GM19239 (cell line): ENCODE results near the gene SLC28A1.

Experiments used
- DNase-seq: peaks from one replicate; pipeline ENCODE4 v3.0.0; 2011; ENCODE audit warnings: low spot score; ENCODE audit not compliant: insufficient read length
- FAIRE-seq: peaks from 2 replicates; lab custom pipeline; 2011; peaks lifted over from hg19 to GRCh38; lab: Jason Lieb, UNC

SLC28A1 gene

DNA sequence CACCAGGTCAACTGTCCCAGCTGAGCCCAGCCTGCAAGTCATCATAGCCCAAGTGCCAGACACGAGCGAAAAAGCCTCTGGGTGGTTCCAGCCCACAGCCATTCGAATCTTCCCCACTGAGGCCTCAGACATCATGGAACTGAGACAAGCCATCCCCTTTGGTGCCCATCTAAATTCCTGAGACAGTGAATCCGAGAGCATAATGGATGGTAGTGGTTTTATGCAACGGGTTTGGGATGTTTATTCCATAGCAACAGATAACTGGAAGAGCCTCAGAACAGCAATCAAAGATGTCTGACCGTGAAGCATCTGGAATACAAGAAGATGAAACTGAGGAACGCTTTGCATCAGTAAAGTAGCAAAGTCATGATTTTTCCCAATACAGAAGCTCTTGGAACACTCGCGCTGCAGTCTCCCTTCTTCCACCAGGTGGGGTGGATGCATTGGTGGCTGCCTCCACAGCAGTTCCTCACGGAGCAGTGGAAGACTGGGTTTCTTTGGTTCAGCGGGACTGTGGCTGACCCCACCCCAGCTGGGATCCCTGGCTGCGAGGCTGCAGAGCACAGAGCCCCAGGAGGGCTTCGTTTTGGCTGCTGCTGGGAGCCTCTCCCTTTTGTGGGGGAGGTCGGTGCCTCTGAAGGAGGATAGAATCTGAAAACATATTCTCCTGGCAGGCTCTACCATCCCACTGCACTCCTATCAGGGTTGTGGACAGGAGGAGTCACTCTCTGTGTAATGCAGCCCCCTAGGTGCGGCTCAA, 70.8 kb downstream of the SLC28A1 start:
- FAIRE-seq (peak; percentile 57), DNase-seq (peak; percentile 33)

DNA sequence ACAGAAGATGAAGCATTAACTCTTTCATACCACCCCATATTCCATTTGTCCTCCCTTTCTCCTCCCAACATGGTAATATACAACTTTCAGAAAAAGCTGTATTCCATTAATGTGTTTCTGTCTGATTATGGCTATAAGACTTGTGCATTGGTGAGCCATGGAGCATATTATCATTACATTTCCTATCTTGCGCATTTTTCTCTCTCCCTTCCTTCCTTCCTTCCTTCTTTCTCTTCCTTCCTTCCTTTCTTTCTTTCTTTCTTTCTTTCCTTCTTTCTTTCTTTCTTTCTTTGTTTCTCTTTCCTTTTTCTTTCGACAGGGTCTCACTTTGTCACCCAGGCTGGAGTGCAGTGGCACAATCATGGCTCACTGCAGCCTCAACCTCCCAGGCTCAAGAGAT, 71.7 kb downstream of the SLC28A1 start:
- FAIRE-seq (no peak), DNase-seq (no peak)

DNA sequence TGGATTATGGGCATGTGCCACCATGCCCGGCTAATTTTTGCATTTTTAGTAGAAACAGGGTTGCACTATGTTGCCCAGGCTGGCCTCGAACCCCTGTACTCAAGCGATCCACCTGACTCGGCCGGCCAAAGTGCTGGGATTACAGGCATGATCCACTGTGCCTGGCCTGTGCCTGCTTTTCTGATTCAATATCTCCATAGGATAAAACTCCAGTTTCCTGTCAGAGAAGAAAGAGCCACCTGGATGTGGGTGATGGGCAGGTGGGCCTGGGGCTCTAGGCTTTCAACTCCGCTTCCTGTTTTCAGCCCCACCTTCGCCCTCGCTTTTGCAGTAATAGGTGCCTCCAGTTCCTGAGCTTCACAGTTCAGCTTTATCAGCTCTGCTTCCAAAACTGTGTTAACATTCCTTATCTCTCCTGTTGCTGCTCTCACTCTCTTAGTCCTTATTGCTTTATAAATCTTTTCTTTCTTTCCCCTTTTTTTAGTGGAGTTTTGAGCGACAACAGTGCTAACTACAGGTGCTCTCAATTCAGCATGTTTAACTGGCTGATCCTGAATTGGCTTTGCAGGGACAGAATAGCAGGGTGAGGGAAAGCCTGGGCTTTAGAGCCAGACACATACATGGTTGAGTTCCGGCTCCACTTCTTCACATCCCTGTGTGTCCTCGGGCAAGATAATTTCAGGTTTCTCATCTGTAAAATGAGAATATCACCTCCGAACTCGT, 76.1 kb downstream of the SLC28A1 start:
- FAIRE-seq (no peak), DNase-seq (no peak)

DNA sequence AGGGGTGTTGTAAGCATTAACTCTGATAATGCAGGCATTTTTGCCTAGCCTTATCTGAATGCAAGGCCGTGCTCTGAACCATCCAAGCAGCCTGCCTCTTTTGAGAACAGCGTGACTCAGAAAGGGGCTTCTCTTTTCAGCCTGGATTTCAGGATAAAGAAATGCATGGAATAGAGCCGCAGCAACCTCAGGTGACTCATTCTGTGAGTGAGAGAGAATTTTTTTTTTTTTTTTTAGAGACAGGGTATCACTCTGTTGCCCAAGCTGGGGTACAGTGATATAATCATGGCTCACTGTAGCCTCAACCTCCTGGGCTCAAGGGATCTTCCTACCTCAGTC, 76.6 kb downstream of the SLC28A1 start:
- DNase-seq: no peak
- FAIRE-seq: no peak

DNA sequence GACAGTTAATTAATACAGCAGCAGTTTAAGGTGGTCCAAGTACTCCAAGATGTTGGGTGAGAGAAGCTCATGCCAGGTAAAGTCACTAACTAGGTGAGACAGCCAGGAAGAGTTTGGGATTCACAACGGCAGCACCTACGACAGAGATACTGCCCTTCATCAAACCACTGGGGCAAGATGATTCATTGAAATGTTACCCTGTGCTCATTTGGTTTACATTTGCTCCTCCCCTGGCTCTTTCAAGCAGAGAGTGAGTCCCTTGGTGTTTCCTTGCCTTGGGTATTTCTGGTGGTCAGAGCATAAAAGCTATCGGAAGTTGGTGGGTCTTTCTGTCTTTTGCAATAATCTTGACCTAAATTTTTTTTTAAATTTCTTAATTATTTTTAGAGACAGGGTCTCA, 77.2 kb downstream of the SLC28A1 start:
- FAIRE-seq: no peak
- DNase-seq: no peak

DNA sequence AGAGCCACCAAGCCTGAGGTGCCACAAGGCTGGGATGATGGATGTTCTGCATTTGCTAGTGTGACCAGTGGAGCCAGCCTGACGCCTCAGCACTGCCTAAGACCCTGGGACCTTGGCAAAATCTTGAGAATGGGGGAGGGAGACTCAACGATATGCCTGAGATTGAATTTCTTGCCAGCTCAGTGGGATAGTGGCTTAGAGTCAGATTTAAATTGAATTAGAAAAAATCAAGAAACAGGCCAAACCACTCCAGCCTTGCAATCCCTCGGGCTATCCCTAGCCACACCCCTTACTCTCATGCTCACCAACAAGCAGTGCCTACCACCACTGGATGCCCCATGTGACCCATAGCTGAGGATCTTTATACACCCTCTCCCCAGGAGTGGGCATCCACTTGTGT, 78.5 kb downstream of the SLC28A1 start:
- FAIRE-seq (no peak), DNase-seq (no peak)

DNA sequence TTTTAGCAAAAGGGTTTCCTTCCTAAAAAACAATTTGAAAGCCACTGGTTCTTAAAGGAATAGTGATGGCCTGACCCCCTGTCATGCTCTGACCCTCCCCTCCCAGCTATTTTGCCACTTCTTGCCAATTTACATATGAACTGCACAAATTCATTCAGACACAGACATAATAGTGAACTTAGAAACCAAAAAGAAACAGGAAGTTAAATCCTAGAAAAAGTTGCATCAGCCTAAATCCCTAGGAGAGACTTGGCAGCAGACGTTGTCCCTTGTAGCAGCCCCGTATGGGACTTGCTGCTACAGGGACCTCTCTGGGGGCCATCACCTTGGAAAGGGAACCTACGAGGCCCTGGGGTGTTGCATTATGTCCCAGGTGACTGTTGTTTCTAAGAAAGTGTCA, 82.9 kb downstream of the SLC28A1 start:
- FAIRE-seq: no peak
- DNase-seq: no peak

DNA sequence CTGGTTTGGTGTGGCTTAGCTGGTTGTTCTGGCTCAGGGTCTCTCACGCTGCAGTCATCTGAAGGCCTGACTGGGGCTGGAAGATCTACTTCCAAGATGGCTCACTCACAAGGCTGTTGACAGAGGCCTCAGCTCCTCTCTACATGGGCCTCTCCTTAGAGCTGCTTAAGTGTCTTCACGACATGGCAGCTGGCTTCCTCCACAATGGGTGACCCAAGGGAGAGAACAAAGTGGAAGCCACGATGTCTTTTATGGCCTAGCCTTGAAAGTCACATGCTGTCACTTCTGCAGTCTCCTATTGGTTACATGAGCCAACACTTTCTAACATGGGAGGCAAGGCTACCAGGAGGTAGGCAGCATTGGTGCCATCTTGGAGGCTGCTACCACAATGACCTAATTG, 83.8 kb downstream of the SLC28A1 start:
- no peak for FAIRE-seq
- DNase-seq: no peak

DNA sequence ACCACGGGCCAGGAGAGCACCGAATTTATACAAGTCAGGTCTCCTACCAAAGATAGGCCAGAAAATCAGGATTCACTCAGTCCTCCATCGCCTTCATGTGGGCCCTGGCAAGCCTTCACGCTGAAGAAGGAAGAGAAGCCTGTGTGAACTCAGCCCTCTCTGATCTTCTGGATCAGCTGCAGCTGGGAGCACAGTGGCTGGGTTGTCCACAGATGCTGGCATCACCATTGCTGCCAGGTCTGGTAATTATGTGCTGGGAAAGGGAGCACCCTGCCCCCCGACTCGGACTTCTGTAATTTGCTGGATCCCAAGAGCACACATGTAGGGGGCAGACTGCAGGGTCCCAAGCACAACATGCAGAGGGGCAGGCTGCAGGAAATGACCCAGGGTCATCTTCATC, 84.8 kb downstream of the SLC28A1 start:
- FAIRE-seq (no peak), DNase-seq (no peak)

DNA sequence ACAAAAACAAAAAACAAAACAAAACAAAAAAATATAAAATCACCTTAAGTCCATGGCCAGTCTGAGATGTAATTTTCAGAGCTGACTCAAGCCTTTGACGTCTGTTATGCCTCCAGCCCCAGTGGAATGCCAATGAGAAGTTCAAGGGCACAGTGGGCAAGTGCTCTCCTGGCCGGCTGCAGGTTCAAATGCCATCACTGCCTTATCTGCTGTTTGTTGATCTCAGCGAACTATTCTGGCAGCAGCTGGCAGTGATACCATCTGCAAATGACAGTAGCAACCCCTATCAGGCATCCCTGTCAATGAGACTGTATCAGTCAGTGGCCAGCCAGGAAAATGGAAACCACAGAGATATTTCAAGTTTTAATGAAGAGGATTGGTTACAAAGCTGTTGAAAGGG, 86.4 kb downstream of the SLC28A1 start:
- DNase-seq: no peak
- no peak for FAIRE-seq

DNA sequence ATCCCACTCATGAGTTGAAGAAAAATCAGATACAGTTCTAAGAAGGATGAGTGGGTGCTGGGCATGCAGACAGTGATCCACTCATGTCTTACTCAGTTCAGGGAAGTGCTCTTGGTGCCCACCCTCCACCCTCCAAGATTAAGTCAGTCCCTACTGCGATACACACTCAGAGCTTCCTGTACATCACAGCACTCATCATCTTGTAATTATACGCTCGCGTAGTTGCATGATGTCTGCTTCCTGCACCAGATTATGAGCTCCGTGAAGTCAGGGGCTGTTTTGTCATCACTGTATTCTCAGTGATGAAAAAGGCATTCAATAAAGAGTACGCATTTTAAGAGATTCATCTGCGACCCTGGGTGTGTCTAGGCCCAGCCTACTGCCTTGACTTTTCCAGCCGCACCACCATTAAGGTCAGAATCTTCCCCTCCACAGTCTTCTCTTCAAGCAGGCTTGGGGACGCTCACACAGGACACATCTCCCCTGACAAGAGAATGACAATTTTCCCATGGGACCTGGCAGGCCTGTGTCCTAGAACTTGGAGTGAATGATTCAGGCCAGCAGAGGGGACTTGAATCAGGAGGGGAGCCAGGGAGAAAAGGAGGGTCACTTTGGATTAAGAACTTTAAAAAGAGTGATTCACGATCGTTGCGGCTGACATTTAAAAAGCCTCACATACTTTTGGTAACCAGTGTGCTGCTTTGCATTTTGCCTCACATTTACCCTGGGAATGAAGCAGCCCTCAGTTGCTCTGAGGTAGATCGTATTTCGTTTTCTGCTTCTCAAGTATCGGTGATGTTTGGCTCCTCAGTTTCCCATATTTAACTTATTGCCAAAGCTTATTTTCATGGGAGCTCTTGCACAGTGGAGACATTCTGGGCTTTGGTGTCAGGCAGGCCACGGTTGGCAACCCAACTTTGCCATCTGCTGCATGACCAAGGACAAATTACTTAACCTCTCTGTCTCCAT, 89.3 kb downstream of the SLC28A1 start:
- no peak for FAIRE-seq
- no peak for DNase-seq

DNA sequence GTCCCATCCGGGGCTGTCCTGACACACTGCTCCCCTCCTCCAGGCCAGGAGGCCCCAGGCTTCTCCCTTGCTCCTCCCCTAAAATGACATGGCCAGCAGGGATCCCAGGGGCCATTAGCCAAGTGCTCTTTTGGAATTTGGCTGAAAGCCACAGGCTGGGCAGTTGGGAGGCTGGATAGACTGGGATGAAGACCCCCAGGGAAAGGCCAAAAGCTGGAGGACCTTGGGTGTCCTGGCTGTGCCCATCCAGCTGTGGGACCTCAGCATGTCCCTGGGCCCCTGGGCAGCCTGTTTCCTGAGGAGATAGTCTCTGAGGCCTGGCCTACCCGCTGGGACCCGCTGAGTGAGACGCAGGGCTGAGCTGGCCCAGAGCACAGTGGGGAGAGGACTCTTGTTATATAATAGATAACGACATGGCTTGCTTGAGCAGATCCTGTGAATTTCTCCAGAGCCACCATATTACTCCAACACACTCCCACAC, 91.4 kb downstream of the SLC28A1 start:
- FAIRE-seq (no peak), DNase-seq (no peak)

DNA sequence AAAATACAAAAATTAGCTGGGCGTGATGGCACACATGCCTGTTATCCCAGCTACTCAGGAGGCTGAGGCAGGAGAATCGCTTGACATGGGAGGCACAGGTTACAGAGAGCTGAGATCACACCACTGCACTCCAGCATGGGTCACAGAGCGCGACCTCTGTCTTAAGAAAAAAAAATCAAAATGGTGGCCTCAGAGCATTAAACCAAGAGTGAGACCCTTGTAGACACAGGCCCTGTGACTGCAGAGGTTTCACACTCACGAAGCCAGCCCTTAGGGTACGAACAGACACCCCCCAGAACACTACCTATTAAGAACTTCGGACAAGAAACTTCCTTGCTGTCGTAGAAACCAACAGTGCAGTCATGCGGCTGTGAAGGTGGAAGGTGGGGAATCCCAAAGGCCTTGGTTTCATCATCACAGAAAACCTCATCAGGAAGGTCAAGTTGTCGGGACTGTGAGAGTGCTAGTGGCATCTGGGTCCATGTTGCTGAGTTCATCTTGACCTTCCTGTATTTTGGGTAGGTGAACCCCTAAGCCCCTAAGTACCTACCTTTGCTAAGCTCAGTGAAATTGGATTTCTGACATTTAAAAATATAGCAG, 92.4 kb downstream of the SLC28A1 start:
- no peak for FAIRE-seq
- DNase-seq: no peak

DNA sequence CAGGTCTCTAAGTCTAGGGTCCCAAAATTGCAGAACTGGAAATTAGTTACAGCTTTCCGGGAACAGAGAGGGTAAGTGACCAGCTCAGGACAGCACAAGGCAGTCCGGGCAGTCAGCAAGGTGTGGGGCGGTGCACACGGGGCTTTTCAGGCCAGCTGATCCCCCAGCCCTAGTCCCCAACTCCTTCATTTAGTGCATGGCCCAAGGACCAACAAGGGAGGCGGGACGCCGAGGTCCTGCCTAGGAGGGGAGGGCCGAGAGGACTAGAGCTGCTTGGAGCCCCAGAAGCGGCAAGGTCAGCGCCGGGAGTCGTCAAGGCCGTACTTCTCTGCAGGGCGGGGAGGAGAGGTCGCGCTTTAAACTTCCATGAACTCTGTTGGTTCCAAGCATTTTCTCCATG, 95.2 kb downstream of the SLC28A1 start:
- FAIRE-seq (no peak), DNase-seq (no peak)

DNA sequence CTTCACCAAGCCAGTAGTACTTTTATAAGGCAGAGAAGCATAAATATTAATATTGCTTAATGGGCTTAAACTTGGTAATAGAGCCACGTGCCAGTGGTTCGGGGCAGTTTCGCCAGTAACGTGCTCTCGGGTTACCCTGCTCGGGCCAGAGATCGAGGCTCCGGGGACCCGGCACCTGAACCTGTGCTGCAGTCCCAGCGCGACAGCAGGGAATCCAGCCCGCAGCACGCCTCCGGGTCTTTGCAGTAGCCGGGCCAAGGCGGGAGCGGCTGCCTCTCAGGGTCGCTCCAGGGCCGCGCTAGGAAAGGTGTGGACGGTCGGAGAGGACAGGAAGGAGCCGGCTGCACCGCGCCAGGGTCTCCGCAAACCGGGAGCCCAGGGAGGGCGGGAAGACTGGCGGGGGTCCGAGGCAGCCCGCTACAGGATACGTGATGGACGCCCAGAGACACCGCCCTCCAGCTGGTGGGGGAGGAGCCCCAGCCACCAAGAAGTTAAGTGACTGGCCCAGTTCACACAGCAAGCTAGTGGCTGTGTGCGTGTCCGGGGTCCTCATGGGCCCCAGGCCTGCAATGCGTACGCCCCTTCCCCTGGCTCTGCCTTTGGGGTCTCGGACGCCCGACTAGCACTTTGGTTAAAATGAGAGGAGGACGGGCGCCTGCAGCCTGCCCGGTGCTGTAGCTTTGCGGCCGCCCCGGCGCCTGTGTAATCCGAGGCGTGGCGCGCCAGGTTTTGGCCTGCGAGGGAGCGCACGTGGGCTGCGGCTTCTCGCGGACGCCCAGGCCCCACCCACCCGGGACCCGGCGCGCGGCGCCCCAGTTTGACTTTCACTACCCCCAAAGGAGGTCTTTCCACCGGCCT, 96.0 kb downstream of the SLC28A1 start:
- FAIRE-seq: no peak
- peak; percentile 69 for DNase-seq

DNA sequence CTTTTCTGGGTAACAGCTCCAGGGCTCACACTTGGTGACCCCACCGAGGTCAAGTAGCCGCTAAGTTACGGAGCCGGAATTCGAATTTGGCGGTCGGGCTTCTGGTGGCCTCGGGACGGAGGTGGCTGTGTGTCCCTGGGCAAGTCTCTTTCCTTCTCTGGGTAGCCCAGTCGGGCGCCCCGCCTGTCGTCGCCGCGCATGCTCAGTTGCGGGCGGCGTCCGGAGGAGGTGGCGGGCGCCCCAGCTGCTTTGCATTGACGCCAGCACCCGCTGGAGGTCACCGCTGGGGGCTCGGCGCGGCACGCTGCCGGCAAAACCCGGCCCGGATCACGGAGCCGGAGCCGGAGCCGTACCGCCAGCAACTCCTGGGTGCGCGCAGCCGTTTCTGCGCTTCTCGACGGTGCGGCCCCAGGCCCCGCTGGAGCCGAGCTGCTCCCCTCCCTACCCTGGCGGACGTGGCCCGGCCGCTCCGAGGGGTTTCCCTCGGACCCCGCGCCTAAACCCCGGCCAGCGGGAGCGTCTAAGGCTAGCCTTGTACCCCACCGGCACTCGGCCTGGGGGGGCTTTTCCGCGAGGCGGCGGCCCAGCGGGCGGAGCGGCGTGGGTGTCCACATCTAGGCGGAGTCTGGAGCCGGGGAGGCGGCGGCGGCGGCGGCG, 96.7 kb downstream of the SLC28A1 start:
- DNase-seq (peak; percentile 91), FAIRE-seq (no peak)

DNA sequence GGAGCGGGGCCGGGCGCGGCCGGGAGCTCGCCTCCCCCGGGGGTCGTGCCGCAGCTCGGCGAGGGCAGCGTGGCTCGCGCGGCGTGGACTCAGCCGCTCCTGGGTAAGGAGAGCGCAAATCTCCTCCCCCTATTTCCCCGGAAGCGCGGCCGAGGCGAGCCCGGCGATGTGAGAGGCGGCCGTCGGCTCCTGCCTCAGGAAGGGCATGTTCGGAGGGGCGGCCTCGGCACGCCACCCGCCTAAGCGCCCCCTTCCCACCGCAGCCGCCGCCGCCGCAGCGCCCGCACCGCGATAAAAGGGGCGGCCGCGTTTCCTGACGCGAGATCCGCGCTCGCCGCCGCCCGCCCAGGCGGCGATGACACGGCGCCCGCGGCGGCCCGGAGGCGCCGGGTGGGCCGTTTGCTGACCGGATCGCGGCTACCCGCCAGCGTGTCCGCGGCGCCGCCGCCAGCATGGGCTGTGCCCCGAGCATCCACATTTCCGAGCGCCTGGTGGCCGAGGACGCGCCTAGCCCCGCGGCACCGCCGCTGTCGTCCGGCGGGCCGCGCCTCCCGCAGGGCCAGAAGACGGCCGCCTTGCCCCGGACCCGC, 97.3 kb downstream of the SLC28A1 start, which contains the start of gene PDE8A:
PDE8A (plus strand) TSS at position 146 of the 590 bp plus-strand sequence; CDS start at position 453, 307 bp downstream.
- FAIRE-seq (no peak), DNase-seq (peak; percentile 31)

DNA sequence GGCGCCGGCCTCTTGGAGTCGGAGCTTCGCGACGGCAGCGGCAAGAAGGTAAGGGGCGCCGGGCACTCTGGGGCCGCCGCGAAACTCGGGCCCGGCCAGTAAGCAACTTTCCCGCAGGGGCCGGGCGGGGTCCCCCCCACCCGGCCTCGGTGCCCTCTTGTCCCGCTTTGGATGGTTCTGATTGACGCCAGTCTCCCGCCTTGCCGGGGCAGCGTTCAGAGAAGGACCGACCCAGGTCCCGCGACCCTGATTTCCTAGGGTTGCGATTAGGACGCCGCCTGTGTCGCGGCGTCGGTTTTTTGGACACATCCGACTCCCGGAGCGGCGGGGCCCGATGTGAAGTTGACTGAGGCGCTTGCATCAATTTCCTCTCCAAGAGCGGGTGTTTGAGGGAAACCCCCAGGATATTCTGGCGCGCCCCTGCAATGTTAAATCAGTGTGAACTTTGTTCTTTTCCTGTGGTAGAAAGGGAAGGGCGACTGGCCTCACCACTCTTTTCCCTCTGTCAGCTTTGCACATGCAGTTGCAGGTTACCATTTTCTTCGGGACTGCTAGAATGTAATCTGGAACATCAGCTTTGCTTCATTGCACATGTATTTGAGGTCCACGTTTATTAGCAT, 97.9 kb downstream of the SLC28A1 start:
- FAIRE-seq: peak; percentile 79
- DNase-seq: no peak
